Adrenal gland (tissue), 12 donors: Measurements from ENCODE around the gene MAPKAP1. TPM values are rescaled to one million over a fixed set of nuclear protein-coding genes. Genes with fewer than 3 reads are reported as not detected.
"Not testable (repeated sequence)": the region's sequence is repeated elsewhere in the genome, so short reads cannot be mapped to it uniquely, and the experiment has no call there.

Source experiments
- DNase-seq, 7 donors: peaks; one replicate each; pipeline ENCODE4 v3.0.0-alpha.2; 2019 to 2020
- H3K27ac ChIP-seq, 5 donors: fragments of 200-600 bp; sonication (generic) in 4 of 5; 1 replicate in 3 of 5; 2 replicates in 2 of 5; pipeline versions ENCODE4 v1.5.1 to v1.8.0; 2016 to 2020; ENCODE audit warnings: mild to moderate bottlenecking in 1 of 5
- H3K27me3 ChIP-seq: fragments of 200-600 bp; 2 replicates; pipeline ENCODE4 v1.8.0; 2021
- H3K36me3 ChIP-seq, 2 donors: fragments of 200-600 bp; replicated peaks in 1 of 2; 1 replicate in 1 of 2; 2 replicates in 1 of 2; pipeline versions ENCODE4 v1.5.1 to v1.8.0; 2018 to 2022
- H3K4me1 ChIP-seq, 2 donors: fragments of 200-600 bp; replicated peaks in 1 of 2; 1 replicate in 1 of 2; 2 replicates in 1 of 2; pipeline versions ENCODE4 v1.5.1 to v1.8.0; 2018 to 2021
- H3K4me3 ChIP-seq, 4 donors: fragments of 200-600 bp; sonication (generic) in 3 of 4; one replicate each; pipeline ENCODE4 v1.5.1; 2016 to 2018
- H3K9me3 ChIP-seq, 3 donors: fragments of 200-600 bp; sonication (generic) in 1 of 3; replicated peaks in 1 of 3; 1 replicate in 2 of 3; 2 replicates in 1 of 3; pipeline versions ENCODE4 v1.5.1 to v1.8.0; 2016 to 2021
- CTCF ChIP-seq, 6 experiments: fragments of 450-650 bp in 4 of 6; fragments of 200-600 bp in 2 of 6; sonication (generic) in 1 of 6; IDR thresholded peaks; 1 replicate in 5 of 6; 2 replicates in 1 of 6; pipeline versions ENCODE4 v1.5.1 to v1.8.0; 2016 to 2021; ENCODE audit warnings: antibody characterized with exemption in 6 of 6, mild to moderate bottlenecking in 2 of 6, moderate library complexity in 1 of 6
- POLR2A ChIP-seq, 2 donors: fragments of 450-650 bp; IDR thresholded peaks; one replicate each; pipeline ENCODE4 v1.6.1; 2017; ENCODE audit warnings: antibody characterized with exemption in 2 of 2, mild to moderate bottlenecking in 2 of 2, moderate library complexity in 1 of 2
- WGBS, 4 donors: extraction: QIAGEN DNeasy Blood & Tissue Kit in 2 of 4; methylation state at CpG; one replicate each; pipeline versions ENCODE4 v1.1.5 to v1.1.7; 2013 to 2017; 5-methylcytosine and 5-hydroxymethylcytosine counted together
- intact Hi-C, 2 donors: fragments of 100-400 bp; cut with DNase I; formaldehyde crosslinking; loops; one replicate each; pipeline versions ENCODE4 v1.14.1 to v1.15.0; 2022 to 2023
- polyA plus RNA-seq, 3 donors: library from polyadenylated mRNA; stranded (reverse); fragments of 200-250 nt in 2 of 3; fragments of 350-450 nt in 1 of 3; fragmentation: Illumina TruSeq in 1 of 3; extraction: RNeasy Lipid Tissue Mini Kit (QIAGEN cat#74804) in 1 of 3; gene quantifications; one replicate each; pipeline ENCODE4 v1.2.3, GENCODE V29; 2013 to 2014
- total RNA-seq, 9 donors: library from RNA; depleted of rRNA in 4 of 9; stranded (reverse); fragments of >200 nt in 4 of 9; fragments of 120-200 nt in 1 of 9; fragmentation: NEBNext Ultra II Directional in 1 of 9; extraction: Animal tissue kit (Norgen Biotek cat#: 25700) in 1 of 9; gene quantifications; one replicate each; pipeline versions ENCODE4 v1.1.0 to v1.2.4, GENCODE V29; 2013 to 2023
- donor health status: healthy with polysubstance abuse.
- donor health status: Bipolar disorder and iron deficiency.
- donor health status: DM: yes; HTN: yes; CAD: no.
- donor health status: DM: no; HTN: no; CAD: no.
- donor health status: DM: no; HTN: no; CAD: no.
- donor health status: DM: yes; HTN: yes; CAD: no.

The MAPKAP1 gene
- total and polyA plus RNA-seq, 12 donors, result 72.2 to 156 (median 94.9) TPM

GRCh38 chr9:125580701-125581286, 126.2 kb downstream of the MAPKAP1 start:
- no peaks in the 10 kb centered on the region for H3K27me3 ChIP-seq
- no peaks in the 10 kb centered on the region for H3K36me3 ChIP-seq
- intact Hi-C loops, result no loop called here
- WGBS, 4 donors, result 89 to 94% (median 92%) methylated on average over 4 of the region's 4 CpGs
- no peak for DNase-seq
- no peak overlapping the region for H3K27ac ChIP-seq
- TF ChIP-seq CTCF (IDR thresholded peaks at IDR 0.05) (no peak), POLR2A (IDR thresholded peaks at IDR 0.05) (no peak)
- peaks cover 2 to 3% of the 10 kb centered on the region in 2 donors for H3K4me1 ChIP-seq
- no peak overlapping the region for H3K4me3 ChIP-seq
- no peaks in the 10 kb centered on the region for H3K9me3 ChIP-seq

GRCh38 chr9:125579030-125579932, 127.7 kb downstream of the MAPKAP1 start:
- intact Hi-C loops, result no loop called here
- DNase-seq, result no peak
- Histone ChIP-seq H3K9me3 (no peaks in the 10 kb centered on the region), H3K36me3 (no peaks in the 10 kb centered on the region), H3K27ac (no peak overlapping the region), H3K27me3 (no peaks in the 10 kb centered on the region), H3K4me3 (no peak overlapping the region), H3K4me1 (no peaks in the 10 kb centered on the region)
- no peak for TF ChIP-seq POLR2A (IDR thresholded peaks at IDR 0.05)
- no peak for TF ChIP-seq CTCF (IDR thresholded peaks at IDR 0.05)
- 95 to 98% (median 97%) methylated on average over 11 to 12 of the region's 12 CpGs for WGBS, 4 donors

- H3K27me3 ChIP-seq, result no peaks in the 10 kb centered on the region
- H3K36me3 ChIP-seq, result no peaks in the 10 kb centered on the region
- H3K4me1 ChIP-seq, result no peaks in the 10 kb centered on the region
- H3K9me3 ChIP-seq, result peaks cover 0 to 8% (median 0%) of the 10 kb centered on the region in 3 donors
- H3K27ac ChIP-seq, result no peak overlapping the region
- no peak overlapping the region for H3K4me3 ChIP-seq
- intact Hi-C loops, result no loop called here
- TF ChIP-seq POLR2A (IDR thresholded peaks at IDR 0.05) (no peak), CTCF (IDR thresholded peaks at IDR 0.05) (no peak)
- WGBS, 4 donors, result 94 to 97% (median 96%) methylated on average over 2 of the region's 2 CpGs
- DNase-seq, result no peak
Observed at GRCh38 chr9:125574126-125574877, 132.7 kb downstream of the MAPKAP1 start.

GRCh38 chr9:125572461-125572860, 134.5 kb downstream of the MAPKAP1 start:
- intact Hi-C loops, result not testable (repeated sequence)

GRCh38 chr9:125571824-125572223, 135.2 kb downstream of the MAPKAP1 start:
- H3K36me3 ChIP-seq, DNase-seq, H3K27me3 ChIP-seq, H3K4me1 ChIP-seq, intact Hi-C loops, H3K9me3 ChIP-seq, H3K4me3 ChIP-seq, H3K27ac ChIP-seq: not testable (repeated sequence)
- 94 to 99% (median 98%) methylated on average over 3 of the region's 3 CpGs for WGBS, 4 donors

More at GRCh38 chr9:125572461-125572860, 134.5 kb downstream of the MAPKAP1 start:
- not testable (repeated sequence) for H3K36me3 ChIP-seq, H3K4me1 ChIP-seq, H3K27ac ChIP-seq, H3K9me3 ChIP-seq, H3K27me3 ChIP-seq, H3K4me3 ChIP-seq, DNase-seq
- WGBS, 4 donors, result 95 to 100% (median 99%) methylated on average over 1 of the region's 1 CpG
